ENCODE measurements around the gene SPP2.

GRCh38 chr2:234006501-234006900 lies 44.0 kb upstream of the SPP2 start:
- TF ChIP-seq CTCF (IDR thresholded peaks at IDR 0.05) (no peak), POLR2A (IDR thresholded peaks at IDR 0.05) (no peak), POLR2AphosphoS5 (IDR thresholded peaks at IDR 0.05) (no peak)

Measured in stomach (tissue), 4 donors.